ENCODE measurements around the gene CACUL1. TPM values are rescaled to one million over a fixed set of nuclear protein-coding genes. Genes with fewer than 3 reads are reported as not detected.

The CACUL1 gene
- total and polyA plus RNA-seq, 11 donors = 4.6 to 38.7 (median 23.9) TPM

DNA sequence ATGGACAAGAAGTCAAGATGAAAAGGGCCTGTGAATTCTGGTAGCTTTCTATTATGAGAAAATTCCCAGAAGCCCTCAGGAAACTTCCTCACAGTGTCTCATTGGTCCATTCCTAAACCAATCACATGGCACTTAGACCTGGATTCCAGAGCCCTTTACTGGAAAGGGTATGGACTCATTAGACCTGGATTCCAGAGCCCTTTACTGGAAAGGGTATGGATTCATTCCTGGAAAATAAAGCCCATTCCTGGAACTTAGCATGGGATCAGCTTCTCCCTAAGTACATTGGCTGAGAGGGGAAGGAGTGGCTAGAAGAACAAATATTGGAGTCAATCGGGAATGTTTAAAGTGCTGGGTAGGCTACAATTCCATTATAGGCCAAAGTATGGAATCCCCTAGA, 3.7 kb upstream of the CACUL1 start:
- Histone ChIP-seq H3K27ac (no peak overlapping the region), H3K4me1 (peaks cover under 1 to 13% (median 7%) of the 10 kb centered on the region in 12 donors), H3K27me3 (no peaks in the 10 kb centered on the region), H3K4me3 (no peak overlapping the region), H3K36me3 (no peaks in the 10 kb centered on the region), H3K9me3 (no peaks in the 10 kb centered on the region)
- ATAC-seq (no peak), DNase-seq (no peak)
- intact Hi-C loops (cut with DNase I) = loop anchor here in 2 of 10 donors (10.0 kb wide), 1 partner anchor 266 kb away; the partner anchor contains the start of gene NANOS1 (in 2 of the 2)
- 80 to 94% (median 91%) methylated on average over 1 of the region's 1 CpG for WGBS, 4 donors
- TF ChIP-seq POLR2A (IDR thresholded peaks at IDR 0.05) (no peak), CTCF (IDR thresholded peaks at IDR 0.05) (no peak)

- Histone ChIP-seq H3K27me3 (no peaks in the 10 kb centered on the region), H3K9me3 (no peaks in the 10 kb centered on the region), H3K4me1 (peaks cover 4 to 41% (median 25%) of the 10 kb centered on the region in 12 donors), H3K4me3 (peak overlapping the region; percentile 78 to 100 (median 94)), H3K36me3 (no peaks in the 10 kb centered on the region), H3K27ac (peak overlapping the region; percentile 25 to 93 (median 84))
- peak; percentile 40 to 70 (median 49) for DNase-seq
- 0 to 2% (median 1%) methylated on average over 21 to 22 of the region's 22 CpGs for WGBS, 4 donors
- TF ChIP-seq CTCF (IDR thresholded peaks at IDR 0.05) = no peak
- no peak for TF ChIP-seq POLR2A (IDR thresholded peaks at IDR 0.05)
- peak in 2 of 4 donors; percentile 5 to 13 for ATAC-seq
- intact Hi-C loops (cut with DNase I) = loop anchor here in 2 of 10 donors (10.0 kb wide), 1 partner anchor 271 kb away; the partner anchor contains the start of gene NANOS1 (in 2 of the 2)
Measured at GRCh38 chr10:118754229-118754555, 578 bp downstream of the CACUL1 start.

DNA sequence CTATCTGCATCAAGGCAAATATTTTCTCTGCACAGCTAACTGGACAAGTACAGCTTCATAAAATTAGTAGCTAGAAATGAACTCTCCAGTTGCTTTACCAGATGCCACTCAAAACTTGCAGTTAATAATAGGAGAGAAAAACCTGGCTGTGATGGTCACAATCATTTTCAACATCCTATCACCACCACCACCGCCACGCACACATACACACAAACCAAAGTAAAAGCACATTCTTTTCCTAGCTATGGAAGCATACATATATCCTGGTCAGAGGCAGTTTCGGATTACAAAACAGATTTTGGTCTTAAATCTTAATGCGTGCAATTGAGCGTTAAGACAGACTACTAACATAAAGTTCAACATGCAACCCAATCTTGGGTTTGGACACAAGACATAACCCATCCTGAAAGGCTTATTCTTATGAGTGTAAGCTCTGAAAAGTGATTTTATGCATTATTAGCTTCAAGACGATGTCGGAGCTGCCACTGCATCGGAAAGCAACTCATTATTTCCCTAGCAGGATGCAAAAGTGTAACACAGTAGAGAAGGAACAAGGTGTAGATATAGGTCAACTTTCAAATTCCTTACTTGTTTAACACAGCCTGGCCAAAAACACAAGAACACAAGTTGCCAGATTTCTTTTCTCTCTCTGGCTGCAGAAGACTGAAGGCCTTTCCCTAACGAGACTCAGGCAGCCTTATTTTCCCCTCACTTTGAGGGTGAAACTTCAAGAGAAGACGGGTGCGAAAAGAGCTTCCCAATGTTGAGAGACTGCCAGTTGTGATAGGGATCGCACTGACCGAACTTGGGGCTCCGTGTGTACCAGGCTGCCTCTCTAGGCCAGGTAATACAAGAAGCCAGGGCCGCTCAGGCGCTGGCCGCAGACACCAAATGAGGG, 1.2 kb downstream of the CACUL1 start:
- peak in 1 of 4 donors; percentile 24 for ATAC-seq
- H3K27ac ChIP-seq = peak overlapping the region in 9 of 12 donors; percentile 75 to 93 (median 88)
- peak overlapping the region; percentile 78 to 100 (median 94) for H3K4me3 ChIP-seq
- H3K9me3 ChIP-seq = no peaks in the 10 kb centered on the region
- TF ChIP-seq CTCF (IDR thresholded peaks at IDR 0.05) (no peak), POLR2A (IDR thresholded peaks at IDR 0.05) (no peak)
- intact Hi-C loops (cut with DNase I) = loop anchor here in 2 of 10 donors (10.0 kb wide), 1 partner anchor 271 kb away; the partner anchor contains the start of gene NANOS1 (in 2 of the 2)
- WGBS, 4 donors = 4 to 8% (median 4%) methylated on average over 17 of the region's 17 CpGs
- no peak for DNase-seq
- peaks cover 4 to 47% (median 25%) of the 10 kb centered on the region in 12 donors for H3K4me1 ChIP-seq
- H3K27me3 ChIP-seq = no peaks in the 10 kb centered on the region
- no peaks in the 10 kb centered on the region for H3K36me3 ChIP-seq

DNA sequence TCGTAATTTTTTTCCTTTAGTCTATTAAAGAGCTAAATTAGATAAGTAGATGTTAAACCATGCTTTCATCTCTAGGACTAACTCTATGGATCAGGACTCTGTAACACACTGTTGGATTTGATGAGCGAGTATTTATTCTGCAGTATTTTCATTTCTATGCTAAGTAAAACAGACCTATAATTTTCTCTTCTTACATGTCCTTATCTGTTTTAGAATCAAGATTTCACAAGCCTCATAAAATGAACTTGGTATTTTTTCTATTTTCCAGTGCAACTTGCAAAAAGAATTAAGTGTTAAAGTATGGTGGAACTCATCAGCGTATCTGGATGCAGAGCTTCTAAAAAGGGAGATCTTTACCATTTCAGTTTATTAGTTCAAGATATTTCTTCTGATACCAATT, 2.4 kb downstream of the CACUL1 start:
- Histone ChIP-seq H3K27ac (no peak overlapping the region), H3K4me1 (peaks cover 4 to 57% (median 26%) of the 10 kb centered on the region in 12 donors), H3K9me3 (no peaks in the 10 kb centered on the region), H3K4me3 (peak overlapping the region in 4 of 12 donors; percentile 85 to 100 (median 98)), H3K36me3 (peaks cover 0 to 5% (median 0%) of the 10 kb centered on the region in 9 donors), H3K27me3 (no peaks in the 10 kb centered on the region)
- DNase-seq (no peak), ATAC-seq (no peak)
- TF ChIP-seq CTCF (IDR thresholded peaks at IDR 0.05) (no peak), POLR2A (IDR thresholded peaks at IDR 0.05) (no peak)
- WGBS, 4 donors = 81 to 89% (median 85%) methylated on average over 3 of the region's 3 CpGs
- intact Hi-C loops (cut with DNase I) = loop anchor here in 2 of 10 donors (10.0 kb wide), 1 partner anchor 272 kb away; the partner anchor contains the start of gene NANOS1 (in 2 of the 2)

Measured in heart left ventricle (tissue), 16 donors.